HCT116 (cell line): ENCODE results near the gene DNAJC16. TPM values are rescaled to one million over a fixed set of nuclear protein-coding genes. Genes with fewer than 3 reads are reported as not detected.

Source experiments
- ATF3 ChIP-seq: IDR thresholded peaks from 2 replicates; pipeline ENCODE4 v1.6.1; 2012
- CBX3 ChIP-seq: IDR thresholded peaks from 2 replicates; pipeline ENCODE4 v1.6.1; 2012; ENCODE audit warnings: low read depth
- ELF1 ChIP-seq: IDR thresholded peaks from 2 replicates; pipeline ENCODE4 v1.6.1; 2012; ENCODE audit warnings: low read depth, borderline replicate concordance
- FOSL1 ChIP-seq: IDR thresholded peaks from 2 replicates; pipeline ENCODE4 v1.6.1; 2012; ENCODE audit warnings: low read depth
- RAD21 ChIP-seq: IDR thresholded peaks from 2 replicates; pipeline ENCODE4 v1.6.1; 2012; ENCODE audit warnings: low read depth, mild to moderate bottlenecking
- REST ChIP-seq: IDR thresholded peaks from 2 replicates; pipeline ENCODE4 v1.6.1; 2012; ENCODE audit warnings: low read depth
- SRF ChIP-seq: IDR thresholded peaks from 2 replicates; pipeline ENCODE4 v1.6.1; 2012; ENCODE audit warnings: low read depth
- total RNA-seq: library from RNA; stranded (reverse); gene quantifications from one replicate; pipeline ENCODE4 v1.2.1, GENCODE V29; 2021; ENCODE audit not compliant: unreplicated experiment
- TF ChIP-seq, protein P1 (sequence below): IDR thresholded peaks from 2 replicates; pipeline ENCODE4 v1.6.1; 2011; ENCODE audit warnings: mild to moderate bottlenecking, low read length, moderate library complexity; ENCODE audit not compliant: insufficient replicate concordance; ENCODE audit errors: extremely low read depth

DNAJC16 gene
- total RNA-seq, 1 experiment from 2014 or later = 20.6 TPM

DNA sequence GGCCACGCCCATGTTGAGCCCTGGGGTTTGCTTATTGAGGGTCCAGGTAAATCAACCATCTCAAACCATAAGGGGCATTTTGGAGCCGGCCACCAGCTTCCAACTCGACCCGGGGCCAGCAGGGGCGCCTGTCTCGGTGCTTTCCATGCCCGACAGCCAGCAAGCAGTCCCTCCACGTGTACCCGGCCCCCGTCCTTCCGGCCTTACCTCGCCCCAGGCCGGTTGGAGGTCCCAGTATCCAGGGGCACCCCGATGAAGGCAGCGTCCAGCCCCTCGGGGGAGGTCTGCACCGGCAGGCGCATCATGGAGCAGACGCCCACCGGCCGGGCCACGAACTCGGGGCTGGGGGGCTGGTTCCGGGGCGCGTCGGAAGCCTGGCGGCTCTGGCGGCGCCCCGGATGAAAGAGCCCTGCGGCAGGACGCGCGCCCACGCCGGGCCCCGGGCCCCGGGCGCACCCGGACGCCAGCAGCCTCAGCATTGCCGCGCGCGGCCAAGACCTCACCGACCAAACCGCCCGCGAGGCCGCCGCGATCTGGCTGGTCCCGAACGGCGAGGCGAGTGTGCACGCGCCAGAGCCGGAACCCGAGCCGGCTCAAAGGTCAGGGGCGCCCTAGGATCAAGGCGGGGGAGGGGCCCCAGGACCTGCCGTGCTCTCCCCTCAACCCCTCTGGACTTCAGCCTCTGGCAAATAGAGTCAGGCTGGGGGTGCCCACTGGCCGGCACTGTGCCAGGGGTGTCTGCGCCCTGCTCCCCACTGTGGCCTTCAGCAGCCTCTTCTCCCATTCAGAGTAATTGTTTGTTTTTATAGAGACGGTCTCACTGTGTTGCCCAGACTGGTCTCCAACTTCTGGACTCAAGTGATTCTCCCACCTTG, 58.1 kb downstream of the DNAJC16 start, which contains the start of gene AGMAT (continued):
- TF ChIP-seq, protein P1, sequence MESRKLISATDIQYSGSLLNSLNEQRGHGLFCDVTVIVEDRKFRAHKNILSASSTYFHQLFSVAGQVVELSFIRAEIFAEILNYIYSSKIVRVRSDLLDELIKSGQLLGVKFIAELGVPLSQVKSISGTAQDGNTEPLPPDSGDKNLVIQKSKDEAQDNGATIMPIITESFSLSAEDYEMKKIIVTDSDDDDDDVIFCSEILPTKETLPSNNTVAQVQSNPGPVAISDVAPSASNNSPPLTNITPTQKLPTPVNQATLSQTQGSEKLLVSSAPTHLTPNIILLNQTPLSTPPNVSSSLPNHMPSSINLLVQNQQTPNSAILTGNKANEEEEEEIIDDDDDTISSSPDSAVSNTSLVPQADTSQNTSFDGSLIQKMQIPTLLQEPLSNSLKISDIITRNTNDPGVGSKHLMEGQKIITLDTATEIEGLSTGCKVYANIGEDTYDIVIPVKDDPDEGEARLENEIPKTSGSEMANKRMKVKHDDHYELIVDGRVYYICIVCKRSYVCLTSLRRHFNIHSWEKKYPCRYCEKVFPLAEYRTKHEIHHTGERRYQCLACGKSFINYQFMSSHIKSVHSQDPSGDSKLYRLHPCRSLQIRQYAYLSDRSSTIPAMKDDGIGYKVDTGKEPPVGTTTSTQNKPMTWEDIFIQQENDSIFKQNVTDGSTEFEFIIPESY = no peak
- TF ChIP-seq REST (no peak), RAD21 (no peak), ATF3 (no peak), ELF1 (no peak), CBX3 (no peak), FOSL1 (no peak), SRF (no peak)
